Measurements from ENCODE around the gene PKD1L1.

The PKD1L1 gene

DNA sequence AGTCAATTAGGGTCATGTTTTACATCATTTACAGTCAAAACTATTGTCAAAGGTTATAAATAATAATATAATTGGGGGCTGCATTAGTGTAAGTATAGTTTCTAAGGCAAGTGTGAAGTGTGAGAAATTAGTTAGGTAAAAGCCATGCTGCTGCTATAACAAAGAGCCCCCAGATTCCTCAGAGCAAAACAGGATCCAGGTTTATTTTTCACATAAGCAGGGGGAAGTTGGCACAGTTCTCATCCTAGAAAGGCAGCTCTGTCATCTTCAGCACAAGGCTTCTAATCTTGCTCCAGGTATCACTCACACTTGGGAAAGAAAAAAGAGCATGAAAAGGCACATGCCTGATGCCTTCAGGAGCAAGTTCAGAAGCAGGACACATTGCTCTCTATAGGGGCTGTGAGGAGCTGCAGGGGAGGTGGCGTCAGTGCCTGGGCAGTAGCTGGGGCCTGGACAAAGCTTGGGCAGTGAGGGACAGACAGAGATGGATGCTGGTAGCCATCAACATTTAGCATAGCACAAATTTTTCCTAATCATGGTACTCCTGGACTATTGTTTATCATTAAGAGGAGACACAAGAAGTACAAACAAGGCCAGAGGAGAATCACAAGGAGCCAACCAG lies 170.6 kb downstream of the PKD1L1 start (continued):
- TF ChIP-seq SP2 (tag by site-specific recombination; IDR thresholded peaks at IDR 0.05): no peak
- no peak for TF ChIP-seq ZNF335 (tag by site-specific recombination; conservative IDR thresholded peaks at IDR 0.05)
- no peak for TF ChIP-seq ZNF677 (tag by site-specific recombination; IDR thresholded peaks at IDR 0.05)
- TF ChIP-seq ZNF175 (tag by site-specific recombination; IDR thresholded peaks at IDR 0.05): no peak
- TF ChIP-seq, protein P1, sequence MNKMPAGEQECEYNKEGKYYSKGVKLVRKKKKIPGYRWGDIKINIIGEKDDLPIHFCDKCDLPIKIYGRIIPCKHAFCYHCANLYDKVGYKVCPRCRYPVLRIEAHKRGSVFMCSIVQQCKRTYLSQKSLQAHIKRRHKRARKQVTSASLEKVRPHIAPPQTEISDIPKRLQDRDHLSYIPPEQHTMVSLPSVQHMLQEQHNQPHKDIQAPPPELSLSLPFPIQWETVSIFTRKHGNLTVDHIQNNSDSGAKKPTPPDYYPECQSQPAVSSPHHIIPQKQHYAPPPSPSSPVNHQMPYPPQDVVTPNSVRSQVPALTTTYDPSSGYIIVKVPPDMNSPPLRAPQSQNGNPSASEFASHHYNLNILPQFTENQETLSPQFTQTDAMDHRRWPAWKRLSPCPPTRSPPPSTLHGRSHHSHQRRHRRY (tag by site-specific recombination; IDR thresholded peaks at IDR 0.05): no peak
- no peak for TF ChIP-seq ZNF146 (tag by site-specific recombination; IDR thresholded peaks at IDR 0.05)
- TF ChIP-seq, protein P2, sequence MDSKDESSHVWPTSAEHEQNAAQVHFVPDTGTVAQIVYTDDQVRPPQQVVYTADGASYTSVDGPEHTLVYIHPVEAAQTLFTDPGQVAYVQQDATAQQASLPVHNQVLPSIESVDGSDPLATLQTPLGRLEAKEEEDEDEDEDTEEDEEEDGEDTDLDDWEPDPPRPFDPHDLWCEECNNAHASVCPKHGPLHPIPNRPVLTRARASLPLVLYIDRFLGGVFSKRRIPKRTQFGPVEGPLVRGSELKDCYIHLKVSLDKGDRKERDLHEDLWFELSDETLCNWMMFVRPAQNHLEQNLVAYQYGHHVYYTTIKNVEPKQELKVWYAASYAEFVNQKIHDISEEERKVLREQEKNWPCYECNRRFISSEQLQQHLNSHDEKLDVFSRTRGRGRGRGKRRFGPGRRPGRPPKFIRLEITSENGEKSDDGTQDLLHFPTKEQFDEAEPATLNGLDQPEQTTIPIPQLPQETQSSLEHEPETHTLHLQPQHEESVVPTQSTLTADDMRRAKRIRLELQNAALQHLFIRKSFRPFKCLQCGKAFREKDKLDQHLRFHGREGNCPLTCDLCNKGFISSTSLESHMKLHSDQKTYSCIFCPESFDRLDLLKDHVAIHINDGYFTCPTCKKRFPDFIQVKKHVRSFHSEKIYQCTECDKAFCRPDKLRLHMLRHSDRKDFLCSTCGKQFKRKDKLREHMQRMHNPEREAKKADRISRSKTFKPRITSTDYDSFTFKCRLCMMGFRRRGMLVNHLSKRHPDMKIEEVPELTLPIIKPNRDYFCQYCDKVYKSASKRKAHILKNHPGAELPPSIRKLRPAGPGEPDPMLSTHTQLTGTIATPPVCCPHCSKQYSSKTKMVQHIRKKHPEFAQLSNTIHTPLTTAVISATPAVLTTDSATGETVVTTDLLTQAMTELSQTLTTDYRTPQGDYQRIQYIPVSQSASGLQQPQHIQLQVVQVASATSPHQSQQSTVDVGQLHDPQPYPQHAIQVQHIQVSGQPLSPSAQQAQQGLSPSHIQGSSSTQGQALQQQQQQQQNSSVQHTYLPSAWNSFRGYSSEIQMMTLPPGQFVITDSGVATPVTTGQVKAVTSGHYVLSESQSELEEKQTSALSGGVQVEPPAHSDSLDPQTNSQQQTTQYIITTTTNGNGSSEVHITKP (tag by site-specific recombination; IDR thresholded peaks at IDR 0.05): no peak
- no peak for TF ChIP-seq TCF7L2 (IDR thresholded peaks at IDR 0.05; ENCODE audit: borderline replicate concordance, low read depth, low read length)
- TF ChIP-seq ZNF560 (tag by site-specific recombination; IDR thresholded peaks at IDR 0.05; ENCODE audit: borderline replicate concordance): no peak
- TF ChIP-seq, protein P3, sequence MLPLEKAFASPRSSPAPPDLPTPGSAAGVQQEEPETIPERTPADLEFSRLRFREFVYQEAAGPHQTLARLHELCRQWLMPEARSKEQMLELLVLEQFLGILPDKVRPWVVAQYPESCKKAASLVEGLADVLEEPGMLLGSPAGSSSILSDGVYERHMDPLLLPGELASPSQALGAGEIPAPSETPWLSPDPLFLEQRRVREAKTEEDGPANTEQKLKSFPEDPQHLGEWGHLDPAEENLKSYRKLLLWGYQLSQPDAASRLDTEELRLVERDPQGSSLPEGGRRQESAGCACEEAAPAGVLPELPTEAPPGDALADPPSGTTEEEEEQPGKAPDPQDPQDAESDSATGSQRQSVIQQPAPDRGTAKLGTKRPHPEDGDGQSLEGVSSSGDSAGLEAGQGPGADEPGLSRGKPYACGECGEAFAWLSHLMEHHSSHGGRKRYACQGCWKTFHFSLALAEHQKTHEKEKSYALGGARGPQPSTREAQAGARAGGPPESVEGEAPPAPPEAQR (tag by site-specific recombination; IDR thresholded peaks at IDR 0.05): no peak
- TF ChIP-seq KLF9 (tag by site-specific recombination; IDR thresholded peaks at IDR 0.05; ENCODE audit: low read depth): no peak
- TF ChIP-seq, protein P4, sequence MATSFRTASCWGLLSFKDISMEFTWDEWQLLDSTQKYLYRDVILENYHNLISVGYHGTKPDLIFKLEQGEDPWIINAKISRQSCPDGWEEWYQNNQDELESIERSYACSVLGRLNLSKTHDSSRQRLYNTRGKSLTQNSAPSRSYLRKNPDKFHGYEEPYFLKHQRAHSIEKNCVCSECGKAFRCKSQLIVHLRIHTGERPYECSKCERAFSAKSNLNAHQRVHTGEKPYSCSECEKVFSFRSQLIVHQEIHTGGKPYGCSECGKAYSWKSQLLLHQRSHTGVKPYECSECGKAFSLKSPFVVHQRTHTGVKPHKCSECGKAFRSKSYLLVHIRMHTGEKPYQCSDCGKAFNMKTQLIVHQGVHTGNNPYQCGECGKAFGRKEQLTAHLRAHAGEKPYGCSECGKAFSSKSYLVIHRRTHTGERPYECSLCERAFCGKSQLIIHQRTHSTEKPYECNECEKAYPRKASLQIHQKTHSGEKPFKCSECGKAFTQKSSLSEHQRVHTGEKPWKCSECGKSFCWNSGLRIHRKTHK (tag by site-specific recombination; IDR thresholded peaks at IDR 0.05): no peak
- no peak for TF ChIP-seq ZNF341 (tag by site-specific recombination; IDR thresholded peaks at IDR 0.05; ENCODE audit: low read depth)

DNA sequence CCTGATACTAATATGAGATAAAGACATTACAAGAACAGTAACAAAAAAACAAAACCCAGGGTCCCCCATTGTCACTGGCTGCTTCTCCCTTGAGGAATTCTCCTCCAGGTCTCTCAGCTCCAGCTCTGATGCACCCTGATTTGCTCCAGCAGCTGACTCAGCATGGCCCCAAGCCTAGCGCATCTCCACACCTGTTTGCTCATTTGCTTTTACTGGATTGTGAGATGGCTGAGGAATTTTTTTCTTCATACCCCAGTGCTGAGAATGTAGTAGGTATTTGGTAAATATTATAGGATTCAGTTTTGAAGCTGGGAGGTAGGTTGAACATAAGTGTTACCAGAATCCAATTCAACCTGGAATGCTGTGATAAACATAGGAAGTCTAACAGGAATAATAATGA lies 171.9 kb downstream of the PKD1L1 start:
- POLR2A ChIA-PET: no interaction called here
- Histone ChIP-seq H3K4me3 (ENCODE audit: low read depth, low read length) (no peak overlapping the region), H3K4me1 (ENCODE audit: control insufficient read depth, insufficient read depth, low read length) (no peaks in the 10 kb centered on the region), H3K9me3 (ENCODE audit: control insufficient read depth, insufficient read depth, low read depth, low read length) (no peaks in the 10 kb centered on the region), H3K36me3 (ENCODE audit: control insufficient read depth in 2 of 2, insufficient read depth in 1 of 2, low read length in 2 of 2) (no peaks in the 10 kb centered on the region), H3K27ac (ENCODE audit: extremely low read depth, low read depth, low read length) (no peak overlapping the region)
- CTCF ChIA-PET: interaction anchor here (0.6 to 1.4 kb wide), 2 partner anchors 43 to 349 kb away, joined by 3 to 5 read pairs; no protein-coding TSS in a partner anchor
- TF ChIP-seq ZNF621 (tag by site-specific recombination; IDR thresholded peaks at IDR 0.05) (no peak), ZNF571 (tag by site-specific recombination; IDR thresholded peaks at IDR 0.05) (no peak), ZBTB17 (tag by site-specific recombination; IDR thresholded peaks at IDR 0.05) (no peak), MZF1 (tag by site-specific recombination; IDR thresholded peaks at IDR 0.05; ENCODE audit: borderline replicate concordance) (no peak), ZNF791 (tag by site-specific recombination; IDR thresholded peaks at IDR 0.05) (no peak), ZNF473 (tag by site-specific recombination; IDR thresholded peaks at IDR 0.05) (no peak), ZNF223 (tag by site-specific recombination; IDR thresholded peaks at IDR 0.05) (no peak), BCL11B (tag by site-specific recombination; IDR thresholded peaks at IDR 0.05; ENCODE audit: low read depth) (no peak), ZNF670 (tag by site-specific recombination; IDR thresholded peaks at IDR 0.05; ENCODE audit: low read depth) (no peak)

Data from HEK293 (cell line).